Urinary bladder (tissue), 4 donors: Measurements from ENCODE around the gene ZNF511. TPM values are rescaled to one million over a fixed set of nuclear protein-coding genes. Genes with fewer than 3 reads are reported as not detected.
A peak's percentile ranks its signal among the peaks of the same experiment; 100 is the strongest.

ENCODE experiments used
- DNase-seq: peaks from one replicate; pipeline ENCODE4 v3.0.0-alpha.2; 2015; ENCODE audit errors: extremely low spot score
- H3K27ac ChIP-seq: one replicate; pipeline ENCODE4 v1.5.1; 2013; ENCODE audit warnings: low read depth, mild to moderate bottlenecking, moderate library complexity
- H3K36me3 ChIP-seq: one replicate; pipeline ENCODE4 v1.6.1; 2013; ENCODE audit warnings: mild to moderate bottlenecking, moderate library complexity; ENCODE audit not compliant: insufficient read depth
- H3K4me1 ChIP-seq: one replicate; pipeline ENCODE4 v1.6.1; 2013; ENCODE audit warnings: mild to moderate bottlenecking, moderate library complexity; ENCODE audit not compliant: insufficient read depth
- H3K4me3 ChIP-seq: one replicate; pipeline ENCODE4 v1.5.1; 2013; ENCODE audit warnings: low read depth, low read length
- WGBS: extraction: QIAGEN DNeasy Blood & Tissue Kit; methylation state at CpG from one replicate; pipeline ENCODE4 v1.1.7; 2013; 5-methylcytosine and 5-hydroxymethylcytosine counted together
- polyA plus RNA-seq: library from polyadenylated mRNA; stranded (reverse); fragments of 200-250 nt; gene quantifications from one replicate; pipeline ENCODE4 v1.2.3, GENCODE V29; 2013
- total RNA-seq: library from RNA; depleted of rRNA; stranded (reverse); fragments of >200 nt; gene quantifications from one replicate; pipeline ENCODE4 v1.2.3, GENCODE V29; 2014
- donor health status: healthy with polysubstance abuse.
- donor health status: healthy.

ZNF511 gene
- total and polyA plus RNA-seq, 2 donors: 24.1 to 41.5 TPM

DNA sequence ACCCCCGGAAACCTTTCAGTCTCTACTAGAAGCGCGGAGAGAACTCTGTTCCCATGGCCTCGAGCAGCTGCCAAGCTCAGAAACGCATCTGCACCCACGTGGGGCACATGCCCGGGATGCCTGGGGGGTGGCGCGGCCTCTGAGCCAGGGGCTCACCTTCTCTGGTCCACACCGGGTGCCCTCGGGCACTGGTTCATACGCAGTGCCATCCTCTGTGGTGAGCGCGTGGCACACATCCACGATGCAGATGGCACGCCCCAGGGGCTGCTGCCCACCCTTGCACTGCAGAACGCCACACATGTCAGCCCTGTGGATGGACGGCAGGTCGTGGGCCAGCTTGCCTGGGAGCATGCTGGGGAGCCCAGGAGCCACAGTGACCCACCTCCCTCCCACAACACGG, 38.5 kb upstream of the ZNF511 start:
- WGBS: 92% methylated on average over 20 of the region's 20 CpGs
- no peaks in the 10 kb centered on the region for H3K4me1 ChIP-seq
- H3K36me3 ChIP-seq: peaks cover 1% of the 10 kb centered on the region
- H3K27ac ChIP-seq: no peak overlapping the region
- H3K4me3 ChIP-seq: no peak overlapping the region
- DNase-seq: no peak

DNA sequence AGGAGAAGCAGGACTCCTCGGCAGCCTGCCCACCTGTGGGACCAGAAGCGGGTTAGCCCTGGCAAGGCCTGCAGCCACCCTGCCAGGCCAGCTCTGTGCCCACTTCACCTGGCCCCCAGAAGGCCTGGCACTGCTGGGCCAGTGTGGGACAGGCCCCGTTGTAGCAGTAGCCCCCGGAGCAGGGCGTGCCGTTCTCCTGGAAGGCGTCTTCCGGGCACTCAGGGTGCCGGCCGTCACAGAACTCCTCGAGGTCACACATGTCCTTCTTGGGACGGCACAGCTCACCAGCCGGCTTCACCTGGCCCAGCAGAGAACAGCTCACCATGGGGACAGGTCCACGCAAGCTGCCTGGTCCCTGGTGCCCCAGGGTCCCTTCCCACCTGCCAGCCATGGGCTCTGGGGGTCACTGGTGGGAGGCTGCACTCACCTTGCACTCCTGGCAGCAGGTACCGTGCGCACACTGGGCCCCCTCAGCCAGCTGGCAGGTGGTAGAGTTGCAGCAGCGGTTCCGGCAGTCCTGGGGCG, 37.9 kb upstream of the ZNF511 start:
- DNase-seq: no peak

DNA sequence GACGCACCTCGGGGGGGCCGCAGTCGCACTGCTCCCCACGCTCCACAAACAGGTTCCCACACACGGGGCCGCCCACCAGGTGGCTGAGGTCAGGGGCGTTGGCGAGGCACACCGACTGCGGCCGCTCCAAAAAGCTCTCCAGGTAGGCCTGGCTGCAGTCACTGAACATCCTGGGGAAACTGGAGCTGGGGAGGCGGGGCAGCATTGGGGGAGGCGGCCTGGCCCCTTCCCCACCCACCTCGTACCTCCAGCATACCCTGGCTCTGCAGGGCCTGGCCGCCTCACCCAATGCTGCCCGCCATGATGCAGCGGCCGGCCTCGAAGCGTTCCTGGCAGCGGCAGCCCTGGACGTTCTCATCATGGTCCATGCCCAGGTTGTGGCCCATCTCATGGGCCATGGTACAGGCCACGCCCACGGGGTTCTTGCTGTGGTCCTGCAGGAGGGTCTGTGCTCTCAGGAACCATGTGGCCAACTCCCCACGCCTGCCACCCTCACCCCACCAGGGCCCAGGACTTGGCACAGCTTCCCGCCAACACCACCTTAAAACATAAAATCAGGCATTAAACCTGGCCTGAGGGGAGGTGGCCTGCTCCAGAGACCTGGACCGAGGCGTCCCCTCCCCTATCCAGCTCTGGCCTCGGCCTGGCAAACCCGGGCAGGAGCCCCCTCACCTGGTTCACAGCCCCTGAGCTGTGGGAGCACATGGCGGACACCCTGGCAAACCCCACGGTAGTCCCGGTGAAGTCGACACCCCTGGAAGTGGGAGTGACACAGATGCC, 37.0 kb upstream of the ZNF511 start:
- H3K4me1 ChIP-seq: no peaks in the 10 kb centered on the region
- H3K4me3 ChIP-seq: no peak overlapping the region
- peaks cover 1% of the 10 kb centered on the region for H3K36me3 ChIP-seq
- WGBS: 85% methylated on average over 35 of the region's 35 CpGs
- H3K27ac ChIP-seq: no peak overlapping the region
- no peak for DNase-seq

More for the DNA sequence above, 37.9 kb upstream of the ZNF511 start:
- Histone ChIP-seq H3K36me3 (peaks cover 1% of the 10 kb centered on the region), H3K27ac (no peak overlapping the region), H3K4me3 (no peak overlapping the region), H3K4me1 (no peaks in the 10 kb centered on the region)
- 92% methylated on average over 19 of the region's 19 CpGs for WGBS

DNA sequence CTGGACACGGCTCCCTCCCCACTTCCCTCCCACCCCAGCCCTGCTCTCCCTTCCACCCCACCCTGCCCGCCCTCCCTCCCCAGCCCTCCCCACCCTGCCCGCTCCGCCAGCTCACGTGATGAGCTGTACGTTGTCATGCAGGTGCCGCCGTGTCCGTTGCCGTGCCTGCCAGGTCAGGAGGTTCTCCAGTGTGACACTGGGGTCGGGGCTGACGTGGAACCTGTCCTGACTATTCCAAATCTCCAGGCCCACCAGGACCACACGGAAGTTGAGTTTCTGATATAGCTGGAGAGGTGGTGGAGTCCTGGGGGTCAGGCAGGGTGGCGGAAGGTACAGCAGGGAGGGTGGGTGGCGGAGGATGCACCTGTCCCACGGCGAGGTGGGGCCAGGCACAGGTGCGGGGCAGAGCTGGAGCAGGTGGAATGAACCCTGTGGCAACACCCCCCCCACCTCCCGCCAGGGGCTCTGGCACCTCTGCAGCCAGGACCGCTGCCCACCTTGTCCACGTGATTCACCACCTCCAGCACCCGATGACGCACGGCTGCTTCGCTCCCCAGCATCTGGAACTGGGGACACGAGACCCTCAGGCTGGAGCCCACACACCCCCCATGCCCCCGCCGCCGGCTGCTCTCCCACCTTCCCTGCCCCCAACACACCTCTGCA, 36.3 kb upstream of the ZNF511 start:
- WGBS: 88% methylated on average over 29 of the region's 29 CpGs
- Histone ChIP-seq H3K4me3 (no peak overlapping the region), H3K36me3 (peaks cover 1% of the 10 kb centered on the region), H3K4me1 (no peaks in the 10 kb centered on the region), H3K27ac (no peak overlapping the region)
- no peak for DNase-seq

DNA sequence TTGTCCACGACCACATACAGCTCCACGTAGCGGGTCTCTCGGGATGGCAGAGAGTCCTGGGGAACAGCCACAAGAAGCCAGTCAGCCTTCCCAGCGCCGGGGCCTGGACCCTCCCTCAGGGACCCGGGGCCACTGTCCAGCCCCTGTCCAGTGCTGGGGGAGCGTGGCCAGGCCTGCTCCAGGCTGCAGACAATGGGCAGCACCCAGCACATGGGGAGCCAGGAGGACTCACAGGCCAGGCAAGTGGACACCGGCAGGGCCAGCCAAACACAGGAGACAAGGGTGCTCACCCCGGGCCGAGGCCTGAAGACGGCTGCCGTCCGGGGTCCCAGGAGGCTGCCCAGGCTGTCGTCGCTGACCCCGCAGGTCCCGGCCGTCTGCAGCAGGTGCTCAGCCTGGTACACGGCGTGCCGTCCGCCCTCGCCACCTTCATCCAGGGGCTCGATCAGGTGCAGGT, 35.7 kb upstream of the ZNF511 start:
- no peak overlapping the region for H3K27ac ChIP-seq
- DNase-seq: no peak
- peaks cover 1% of the 10 kb centered on the region for H3K36me3 ChIP-seq
- 91% methylated on average over 25 of the region's 25 CpGs for WGBS
- H3K4me3 ChIP-seq: no peak overlapping the region
- no peaks in the 10 kb centered on the region for H3K4me1 ChIP-seq

DNA sequence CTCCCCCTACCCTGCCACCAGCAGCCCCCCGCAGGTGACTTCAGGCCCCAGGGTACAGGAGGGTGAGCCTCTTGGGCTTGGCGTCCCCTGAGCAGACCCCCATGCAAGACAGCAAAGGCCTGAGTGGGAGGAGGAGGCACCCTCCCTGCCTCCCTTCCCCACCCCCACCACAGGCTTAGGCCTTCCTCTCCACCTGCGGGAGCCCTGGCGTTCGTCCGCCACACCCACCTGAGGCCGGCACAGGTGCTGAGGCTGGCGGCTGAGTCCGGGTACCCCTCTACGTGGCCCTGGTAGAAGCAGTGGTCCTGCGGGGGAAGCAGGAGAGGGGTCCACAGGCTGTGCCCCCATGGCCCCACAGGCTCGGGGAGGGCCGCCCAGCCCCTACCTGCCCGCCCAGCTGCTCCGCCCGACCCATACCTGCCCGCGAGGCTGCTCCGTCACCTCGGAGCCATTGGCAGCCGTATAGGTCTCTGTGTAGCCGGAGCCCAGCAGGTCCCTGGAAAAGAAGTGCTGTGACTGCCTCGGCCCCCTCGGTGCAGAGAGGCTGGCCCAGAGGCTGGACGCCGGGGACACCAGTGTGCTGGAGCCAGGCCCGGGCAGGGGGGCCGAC, 35.1 kb upstream of the ZNF511 start:
- 87% methylated on average over 28 of the region's 28 CpGs for WGBS
- DNase-seq: no peak
- no peaks in the 10 kb centered on the region for H3K4me1 ChIP-seq
- peaks cover 1% of the 10 kb centered on the region for H3K36me3 ChIP-seq
- H3K4me3 ChIP-seq: no peak overlapping the region
- no peak overlapping the region for H3K27ac ChIP-seq

DNA sequence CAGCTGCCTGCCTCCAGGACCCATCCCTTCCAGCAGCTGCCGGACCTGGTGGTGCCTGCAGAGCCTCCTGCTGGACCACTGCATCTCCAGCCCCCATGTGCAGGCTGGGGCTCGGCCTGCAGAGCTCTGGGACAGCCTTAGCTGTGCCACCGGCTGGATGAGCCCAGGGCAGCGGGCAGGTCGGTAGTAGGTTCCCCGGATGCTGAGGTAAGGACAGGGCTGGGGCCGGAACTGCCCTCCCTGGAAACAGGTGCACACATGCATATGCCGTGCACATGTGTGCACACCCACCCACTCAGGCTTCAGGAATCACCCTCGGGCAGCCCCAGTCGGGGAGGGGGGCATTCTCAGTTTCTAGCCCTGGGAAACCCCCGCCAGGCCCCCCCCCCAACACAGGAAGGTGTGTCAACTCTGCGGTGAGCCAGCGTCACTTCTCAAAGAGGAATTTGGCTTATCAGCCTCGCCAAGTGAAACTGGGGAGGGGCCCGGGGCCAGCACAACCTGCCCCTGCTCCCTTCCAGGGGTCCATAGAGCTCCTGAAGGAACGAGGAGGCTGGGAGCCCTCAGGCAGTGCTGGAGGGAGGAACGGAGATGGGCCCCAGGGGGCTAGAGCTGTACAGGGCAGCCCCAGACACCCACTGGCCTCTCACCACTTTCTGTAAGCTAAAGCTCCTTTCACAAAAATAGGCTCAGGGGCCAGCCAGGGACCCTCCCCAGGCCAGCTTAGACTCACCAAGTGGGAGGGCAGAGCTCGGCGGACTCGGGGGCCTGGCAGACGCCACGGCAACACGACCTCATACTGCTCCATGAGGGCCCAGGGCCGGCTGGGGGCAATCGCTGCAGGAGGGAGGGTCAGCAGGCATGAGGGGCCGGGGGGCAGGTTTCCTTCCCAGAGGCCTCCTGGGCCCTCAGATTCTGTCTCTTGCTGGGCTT, 33.7 kb upstream of the ZNF511 start:
- Histone ChIP-seq H3K4me1 (no peaks in the 10 kb centered on the region), H3K4me3 (no peak overlapping the region), H3K36me3 (no peaks in the 10 kb centered on the region), H3K27ac (no peak overlapping the region)
- no peak for DNase-seq
- 35% methylated on average over 26 of the region's 26 CpGs for WGBS

DNA sequence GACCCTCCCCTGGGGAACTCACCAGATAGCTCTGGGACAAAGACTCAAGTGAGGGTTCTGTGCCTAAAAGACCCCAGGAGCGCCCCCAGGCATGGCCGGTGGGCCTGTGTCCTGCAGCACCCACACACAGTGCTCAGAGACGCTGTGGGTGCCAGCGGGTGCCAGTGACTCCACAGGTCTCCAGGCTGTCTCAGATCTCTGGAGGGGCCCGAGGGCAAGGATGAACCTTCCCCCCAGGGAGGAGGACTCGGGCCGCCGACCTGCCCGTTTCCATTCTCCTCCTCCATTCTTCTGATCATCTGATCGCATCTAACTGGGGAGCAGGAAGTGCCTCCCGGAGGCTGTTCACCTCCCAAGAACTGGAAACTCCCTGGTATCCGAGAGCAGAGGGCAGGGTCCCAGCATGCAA, 33.0 kb upstream of the ZNF511 start:
- WGBS: 33% methylated on average over 12 of the region's 12 CpGs

DNA sequence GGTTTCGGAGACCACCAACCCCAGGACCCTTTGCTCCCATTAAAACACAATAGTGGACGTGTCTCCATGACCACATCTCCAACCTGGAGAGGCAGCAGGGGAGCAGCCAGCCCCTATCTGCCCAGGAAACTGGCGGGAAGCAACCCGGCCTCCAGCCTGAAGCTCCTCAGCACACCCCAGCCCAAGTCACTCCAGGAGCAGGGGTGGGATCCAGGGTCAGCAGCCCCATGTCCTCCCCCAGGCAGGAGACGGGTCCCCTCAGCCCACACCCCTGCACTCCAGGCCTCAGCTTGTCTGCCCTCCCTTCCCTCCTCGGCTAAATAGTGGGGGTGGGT, 32.6 kb upstream of the ZNF511 start:
- DNase-seq: no peak
- Histone ChIP-seq H3K36me3 (peaks cover 3% of the 10 kb centered on the region), H3K4me3 (peak overlapping the region; percentile 12), H3K27ac (no peak overlapping the region), H3K4me1 (no peaks in the 10 kb centered on the region)
- whole genome bisulfite sequencing: 21% methylated on average over 6 of the region's 6 CpGs

More for the DNA sequence above, 33.0 kb upstream of the ZNF511 start:
- H3K4me3 ChIP-seq: peak overlapping the region; percentile 12
- H3K4me1 ChIP-seq: no peaks in the 10 kb centered on the region
- DNase-seq: no peak
- H3K27ac ChIP-seq: no peak overlapping the region
- H3K36me3 ChIP-seq: peaks cover 3% of the 10 kb centered on the region

DNA sequence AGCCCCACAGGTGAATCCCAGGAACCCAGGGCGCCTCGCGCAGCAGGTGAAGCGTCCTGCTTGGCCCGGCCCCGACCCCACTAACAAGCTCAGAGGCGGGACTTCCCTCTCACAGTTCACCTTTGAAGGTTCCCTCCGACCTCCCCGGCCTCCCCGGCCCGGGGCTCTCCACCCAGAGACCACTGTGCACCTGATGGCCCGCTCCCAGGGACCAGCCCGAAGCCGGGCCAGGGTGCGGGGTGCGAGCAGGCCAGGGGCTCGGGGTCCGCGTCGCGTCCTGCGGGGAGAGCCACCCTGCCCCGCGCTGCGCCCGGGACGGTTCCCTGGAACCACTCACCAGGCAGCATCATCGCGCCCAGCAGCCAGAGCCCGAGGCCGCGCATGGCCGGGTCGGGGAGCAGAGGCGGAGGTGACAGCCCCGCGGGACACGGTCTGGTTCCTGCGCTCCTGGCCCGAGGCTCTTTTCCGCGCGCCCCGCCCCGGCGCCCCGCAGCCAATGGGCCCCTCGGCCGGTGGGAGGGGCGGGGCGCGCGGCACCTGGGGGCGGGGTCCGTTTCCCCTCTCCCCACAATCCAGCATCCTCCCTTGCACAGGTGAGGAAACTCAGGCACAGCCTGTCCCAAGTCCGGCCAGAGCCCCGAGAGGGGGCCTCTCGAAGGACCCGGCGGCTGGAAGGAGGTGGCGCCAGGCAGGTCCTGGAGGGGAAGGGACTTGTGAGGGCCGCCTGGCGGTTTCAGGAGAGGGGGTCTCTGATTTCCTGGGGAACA, 32.1 kb upstream of the ZNF511 start, which contains the start of gene ADAM8:
Gene ADAM8, minus strand, starts transcription at position 434 of the 767 bp plus-strand sequence. Its CDS starts 51 bp downstream, at position 383.
- H3K4me1 ChIP-seq: no peaks in the 10 kb centered on the region
- H3K4me3 ChIP-seq: peak within 1 kb of the TSS; percentile 21
- H3K27ac ChIP-seq: no peak within 1 kb of the TSS
- peaks cover 3% of the 10 kb centered on the region for H3K36me3 ChIP-seq
- no peak for DNase-seq
- 5% methylated on average over 63 of the region's 63 CpGs for WGBS

DNA sequence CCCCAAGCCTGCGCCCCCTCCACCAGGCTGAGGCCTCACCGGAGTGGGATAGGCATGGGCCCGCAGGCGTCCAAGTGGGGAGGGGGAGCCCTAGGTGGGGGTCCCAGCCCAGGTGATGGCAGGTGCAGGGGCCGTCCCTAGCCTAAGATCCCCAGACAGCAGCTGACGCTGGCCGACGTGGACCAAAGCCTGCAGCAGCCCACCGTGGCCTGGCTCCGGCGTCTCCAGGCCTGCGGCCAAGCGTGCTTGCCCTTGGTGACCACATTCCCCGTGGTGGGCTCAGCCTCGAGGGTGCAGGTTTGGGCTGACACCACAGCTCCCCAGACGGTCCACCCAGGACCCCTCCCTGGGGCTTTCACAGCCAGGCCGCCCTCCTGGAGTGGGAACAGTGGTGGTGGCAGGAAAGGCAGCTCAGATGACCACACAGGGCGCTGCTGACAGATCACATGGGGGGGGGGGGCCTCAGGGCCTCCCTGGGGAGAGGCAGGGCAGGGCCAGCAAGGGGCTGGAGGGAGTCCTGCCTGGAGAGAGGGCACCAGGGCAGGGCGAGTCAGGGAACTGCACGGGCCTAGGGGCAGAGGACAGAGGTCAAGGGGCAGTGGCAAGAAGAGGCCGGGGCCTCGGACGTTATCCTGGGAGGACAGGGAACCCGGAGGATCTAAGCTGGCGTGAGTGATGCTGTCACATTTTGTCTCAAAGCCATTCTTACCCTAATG, 31.3 kb upstream of the ZNF511 start:
- Histone ChIP-seq H3K27ac (no peak overlapping the region), H3K4me3 (no peak overlapping the region), H3K36me3 (peaks cover 4% of the 10 kb centered on the region), H3K4me1 (no peaks in the 10 kb centered on the region)
- 59% methylated on average over 25 of the region's 25 CpGs for WGBS
- no peak for DNase-seq

DNA sequence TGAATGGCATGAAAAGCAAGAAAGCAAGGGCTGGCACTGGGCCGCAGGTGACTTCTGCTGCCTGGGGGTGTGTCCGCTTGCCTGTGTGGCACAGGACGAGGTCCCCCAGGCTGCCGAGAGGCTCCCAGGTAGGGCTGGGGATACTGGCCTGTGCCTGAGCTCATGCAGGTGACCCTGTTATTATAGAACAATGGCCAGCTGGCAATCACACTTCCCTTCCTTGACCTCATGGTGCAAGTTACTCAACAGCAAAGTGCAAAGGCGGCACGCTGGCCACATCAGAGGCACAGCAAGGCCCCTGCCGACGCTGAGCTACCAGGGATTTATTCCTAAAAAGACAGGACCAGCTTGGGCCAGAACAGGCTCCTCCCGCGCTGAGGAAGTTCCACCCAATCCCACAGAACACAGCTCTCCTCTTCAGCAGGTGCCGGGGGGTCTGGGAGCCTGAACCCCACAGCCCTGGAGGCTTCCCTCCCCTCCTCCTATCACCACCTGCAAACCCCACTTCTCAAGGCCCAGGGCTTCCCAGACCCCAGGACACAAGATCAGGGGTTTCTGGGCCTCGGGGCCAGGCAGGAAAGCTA, 30.6 kb upstream of the ZNF511 start:
- H3K27ac ChIP-seq: no peak overlapping the region
- WGBS: 67% methylated on average over 12 of the region's 12 CpGs
- peaks cover 4% of the 10 kb centered on the region for H3K36me3 ChIP-seq
- DNase-seq: no peak
- H3K4me1 ChIP-seq: no peaks in the 10 kb centered on the region
- no peak overlapping the region for H3K4me3 ChIP-seq
